T-helper 1 cell treated with Interleukin-12 subunit alpha and Interleukin-12 subunit beta and Interleukin-4 antibody, amounts not matched to agents 30 μg/mL and 1 μg/mL, for 36 hours (primary cell): ENCODE measurements around the gene ARL6IP4.

Experiments used
- H3K27ac Mint-ChIP-seq: one replicate; pipeline ENCODE4 v1.8.0; 2021; ENCODE audit warnings: mild to moderate bottlenecking, mixed read lengths
- H3K27me3 Mint-ChIP-seq: one replicate; pipeline ENCODE4 v1.8.0; 2021; ENCODE audit warnings: low read depth, mixed read lengths
- H3K36me3 Mint-ChIP-seq: one replicate; pipeline ENCODE4 v1.8.0; 2021; ENCODE audit warnings: low read depth, mixed read lengths
- H3K4me1 Mint-ChIP-seq: one replicate; pipeline ENCODE4 v1.8.0; 2021; ENCODE audit warnings: low read depth, mixed read lengths
- H3K4me3 Mint-ChIP-seq: one replicate; pipeline ENCODE4 v1.8.0; 2021; ENCODE audit warnings: mild to moderate bottlenecking, moderate library complexity, mixed read lengths
- H3K9me3 Mint-ChIP-seq: one replicate; pipeline ENCODE4 v1.8.0; 2021; ENCODE audit warnings: mixed read lengths

ARL6IP4 gene

DNA sequence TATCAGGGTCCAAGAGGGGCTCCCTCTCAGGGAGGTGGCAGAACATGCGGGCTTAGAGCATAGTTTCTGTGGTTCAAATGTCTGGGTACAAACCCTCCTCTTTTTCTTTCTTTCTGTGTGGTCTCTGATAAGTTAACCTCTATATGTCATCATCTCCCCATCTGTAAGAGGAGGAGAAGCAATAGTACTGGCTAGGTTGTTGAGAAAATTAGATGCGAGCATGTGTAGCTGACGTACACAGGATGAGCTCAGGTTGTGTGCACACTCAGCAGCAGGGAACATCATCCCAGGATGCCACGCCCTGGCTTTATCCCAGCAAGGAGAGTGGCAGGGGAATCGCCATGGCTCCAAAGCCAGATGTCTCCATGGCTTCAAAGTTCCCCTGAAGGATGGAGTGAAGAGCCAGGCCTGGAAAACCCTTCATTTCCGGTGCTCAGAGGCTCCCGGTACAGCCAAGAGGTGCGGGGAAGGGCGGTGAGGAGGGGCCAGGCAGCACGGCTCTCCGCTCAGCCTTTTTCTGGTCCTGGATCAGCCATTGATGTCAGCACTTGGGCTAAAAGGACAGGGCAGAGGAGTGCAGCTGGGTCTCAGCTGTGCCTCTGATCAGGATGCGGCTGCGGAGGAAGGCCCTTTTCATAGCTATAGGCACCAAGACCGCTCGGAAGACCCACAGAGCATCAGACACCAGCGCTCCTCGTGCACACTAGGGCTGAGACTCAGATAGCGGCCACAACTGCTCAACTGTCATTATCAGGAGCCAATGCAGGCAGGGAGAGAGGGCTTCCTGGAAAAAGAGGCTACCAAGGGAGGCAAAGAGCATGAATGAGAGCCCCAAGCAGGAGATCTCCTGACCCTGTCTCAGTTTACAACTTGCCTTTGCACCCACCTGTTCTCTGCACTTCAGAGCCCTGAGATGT lies 41.5 kb downstream of the ARL6IP4 start:
- Mint-ChIP-seq H3K9me3 (no peaks in the 10 kb centered on the region), H3K27me3 (no peaks in the 10 kb centered on the region), H3K27ac (no peak overlapping the region), H3K36me3 (no peaks in the 10 kb centered on the region), H3K4me3 (no peak overlapping the region), H3K4me1 (peaks cover 13% of the 10 kb centered on the region)

DNA sequence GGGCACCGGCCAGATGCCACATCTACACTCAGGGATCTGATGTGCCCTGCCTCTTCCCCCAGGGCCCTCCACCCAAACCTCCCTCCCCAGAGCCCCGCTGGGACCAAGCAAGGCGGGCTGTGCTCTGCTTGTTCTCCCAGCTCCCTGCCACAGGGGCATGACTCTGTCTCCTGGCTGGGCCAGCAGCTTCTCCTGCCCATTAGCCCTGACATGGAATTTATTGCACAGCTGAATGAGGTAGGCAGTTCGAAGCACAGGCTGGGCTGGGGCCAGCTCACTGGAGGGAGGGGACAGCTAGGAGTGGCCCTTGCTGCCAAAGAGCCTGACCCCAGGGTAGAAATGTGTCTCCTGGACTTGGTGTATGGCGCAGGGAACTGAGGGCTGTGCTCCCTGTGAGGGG lies 42.4 kb downstream of the ARL6IP4 start:
- Mint-ChIP-seq H3K4me1 (peaks cover 15% of the 10 kb centered on the region), H3K9me3 (no peaks in the 10 kb centered on the region), H3K4me3 (no peak overlapping the region), H3K27ac (no peak overlapping the region), H3K27me3 (no peaks in the 10 kb centered on the region), H3K36me3 (peaks cover 2% of the 10 kb centered on the region)

DNA sequence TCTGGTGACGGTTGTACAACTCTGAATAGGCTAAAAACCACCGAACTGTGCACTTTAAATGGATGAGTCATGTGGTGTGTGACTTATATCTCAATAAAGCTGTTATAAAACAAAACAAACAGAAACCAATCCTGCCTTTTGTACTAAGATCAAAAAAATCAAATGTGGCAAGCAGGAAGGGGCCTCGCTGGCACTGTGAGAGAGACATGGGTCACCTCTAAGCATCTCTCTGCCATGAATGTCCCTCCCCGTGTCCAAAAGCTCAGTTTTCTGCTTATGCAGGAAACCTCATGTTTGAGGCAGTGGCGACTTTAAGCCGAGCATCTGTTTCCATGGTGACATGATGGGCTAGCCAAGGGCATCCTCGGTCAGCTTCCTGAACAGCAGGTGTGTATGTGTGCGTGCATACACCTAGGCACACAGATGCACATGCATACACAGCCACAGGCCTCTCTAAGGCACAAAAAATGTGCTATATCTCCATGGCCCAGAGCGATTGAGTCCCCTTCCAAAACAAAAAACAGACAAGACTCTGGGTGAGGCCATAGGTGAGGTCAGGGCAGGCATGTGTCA lies 44.4 kb downstream of the ARL6IP4 start:
- Mint-ChIP-seq H3K4me1 (peaks cover 9% of the 10 kb centered on the region), H3K36me3 (peaks cover 2% of the 10 kb centered on the region), H3K27me3 (no peaks in the 10 kb centered on the region), H3K27ac (peak overlapping the region; percentile 24), H3K9me3 (no peaks in the 10 kb centered on the region), H3K4me3 (no peak overlapping the region)

DNA sequence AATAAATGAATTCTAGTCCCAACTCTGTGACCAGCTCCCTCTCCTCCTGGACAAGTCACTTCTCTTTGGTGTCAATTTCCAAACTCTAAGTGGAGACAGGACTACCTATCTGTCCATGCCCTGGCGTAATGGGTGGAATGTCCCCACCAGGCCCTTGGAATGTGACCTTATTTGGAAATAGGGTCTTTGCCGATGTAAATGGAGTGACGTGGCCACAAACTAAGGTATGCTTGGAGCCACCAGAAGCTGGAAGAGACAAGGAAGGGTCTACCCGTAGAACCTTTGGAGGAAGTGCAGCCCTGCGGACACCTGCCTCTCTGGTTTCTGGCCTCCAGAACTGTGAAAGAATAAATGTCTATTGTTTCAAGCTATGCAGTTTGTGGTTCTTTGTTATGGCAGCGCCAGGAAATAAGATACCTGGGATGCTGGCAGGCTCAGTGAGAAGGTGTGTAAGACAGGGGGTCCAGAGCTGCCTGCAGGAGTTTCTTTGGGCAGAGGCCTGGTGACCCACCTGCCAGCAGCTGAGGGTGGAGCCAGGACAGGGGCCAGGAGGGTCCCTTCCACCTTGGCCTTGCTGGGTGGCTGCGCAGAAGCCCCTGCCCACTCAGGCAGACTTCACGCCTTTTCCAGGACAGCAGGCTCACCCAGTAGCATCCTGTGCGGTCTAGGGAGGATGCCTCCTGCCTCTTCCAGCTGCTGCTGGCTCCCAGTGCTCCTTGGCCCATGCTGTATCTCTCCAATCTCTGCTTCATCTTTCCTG lies 45.8 kb downstream of the ARL6IP4 start:
- Mint-ChIP-seq H3K9me3 (no peaks in the 10 kb centered on the region), H3K27me3 (no peaks in the 10 kb centered on the region), H3K4me1 (peaks cover 9% of the 10 kb centered on the region), H3K36me3 (peaks cover 2% of the 10 kb centered on the region), H3K4me3 (no peak overlapping the region), H3K27ac (peak overlapping the region; percentile 41)

DNA sequence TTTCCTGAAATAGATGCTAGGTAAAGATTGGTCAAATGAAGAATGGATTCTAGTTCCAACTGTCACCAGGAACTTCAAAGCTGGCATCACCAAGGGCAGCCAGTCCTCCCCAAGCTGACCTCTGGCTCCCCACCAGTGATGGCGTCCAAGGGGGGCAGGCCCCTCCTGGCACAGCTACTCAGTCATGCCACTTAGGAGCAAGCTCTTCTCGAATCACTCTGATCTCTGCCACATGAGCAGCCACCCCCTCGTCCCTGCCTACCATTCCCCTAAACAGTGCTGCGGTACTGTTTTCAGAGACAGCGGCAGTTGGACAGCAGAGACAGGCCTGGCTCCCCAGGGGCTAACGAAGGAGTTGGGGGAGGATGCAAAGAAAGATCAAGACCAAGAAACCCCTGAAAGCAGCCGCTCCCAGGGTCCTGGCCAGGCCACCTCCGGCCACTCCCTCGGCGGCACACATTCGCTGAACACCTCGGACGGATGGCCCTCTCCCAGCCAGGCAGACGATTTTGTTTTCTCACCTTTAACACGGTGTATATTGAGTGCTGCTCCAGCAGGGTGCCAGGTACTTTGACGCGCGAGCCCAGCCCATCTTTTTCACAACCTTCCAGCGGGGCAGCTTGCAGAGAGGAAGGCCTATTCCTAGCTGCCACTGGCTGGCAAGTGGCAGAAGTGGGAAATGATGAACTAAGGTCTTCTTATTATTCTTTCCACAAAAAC lies 47.4 kb downstream of the ARL6IP4 start:
- H3K27me3 Mint-ChIP-seq = no peaks in the 10 kb centered on the region
- peaks cover 9% of the 10 kb centered on the region for H3K4me1 Mint-ChIP-seq
- no peak overlapping the region for H3K27ac Mint-ChIP-seq
- H3K36me3 Mint-ChIP-seq = peaks cover 5% of the 10 kb centered on the region
- no peaks in the 10 kb centered on the region for H3K9me3 Mint-ChIP-seq
- H3K4me3 Mint-ChIP-seq = no peak overlapping the region

DNA sequence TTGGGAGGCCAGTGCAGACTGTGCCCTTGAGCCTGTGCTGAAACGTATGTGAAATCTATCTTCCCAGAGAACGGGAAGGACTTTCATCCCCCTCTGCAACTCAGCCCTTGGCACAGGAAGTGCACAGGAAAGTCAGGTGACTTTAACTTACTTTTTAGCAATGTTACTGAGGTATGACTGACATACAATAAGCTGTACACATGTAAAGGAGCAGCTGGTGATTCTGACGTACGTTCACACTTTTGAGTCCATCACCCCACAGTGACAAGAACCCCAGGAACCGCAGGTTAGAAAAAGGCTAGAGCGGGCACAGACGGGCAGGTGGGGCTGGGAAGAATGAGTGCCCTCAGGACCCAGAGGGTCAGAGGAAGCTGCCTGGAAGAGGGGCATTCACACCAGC lies 48.0 kb downstream of the ARL6IP4 start:
- H3K27ac Mint-ChIP-seq = no peak overlapping the region
- H3K4me3 Mint-ChIP-seq = no peak overlapping the region
- H3K27me3 Mint-ChIP-seq = no peaks in the 10 kb centered on the region
- H3K4me1 Mint-ChIP-seq = peaks cover 11% of the 10 kb centered on the region
- peaks cover 7% of the 10 kb centered on the region for H3K36me3 Mint-ChIP-seq
- H3K9me3 Mint-ChIP-seq = no peaks in the 10 kb centered on the region

- no peaks in the 10 kb centered on the region for H3K9me3 Mint-ChIP-seq
- H3K4me1 Mint-ChIP-seq = peaks cover 19% of the 10 kb centered on the region
- no peaks in the 10 kb centered on the region for H3K27me3 Mint-ChIP-seq
- peaks cover 11% of the 10 kb centered on the region for H3K36me3 Mint-ChIP-seq
- no peak overlapping the region for H3K27ac Mint-ChIP-seq
- no peak overlapping the region for H3K4me3 Mint-ChIP-seq
Measured at GRCh38 chr12:123029550-123029949, 49.1 kb downstream of the ARL6IP4 start.

DNA sequence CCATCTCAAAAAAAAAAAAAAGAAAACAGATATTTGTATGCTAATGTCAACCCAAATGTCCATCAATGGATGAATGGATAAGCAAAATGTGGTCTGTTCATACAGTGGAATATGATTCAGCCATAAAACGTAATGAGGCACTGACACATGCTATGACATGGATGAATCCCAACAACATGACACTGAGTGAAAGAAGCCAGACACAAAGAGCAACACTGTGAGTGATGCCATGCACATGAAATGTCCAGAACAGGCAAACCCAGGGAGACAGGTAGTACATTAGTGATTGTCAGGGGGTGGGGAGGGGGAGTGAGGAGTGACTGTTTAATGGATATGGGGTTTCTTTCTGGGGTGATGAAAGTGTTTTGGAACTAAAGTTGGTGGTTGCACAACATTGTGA lies 50.2 kb downstream of the ARL6IP4 start:
- Mint-ChIP-seq H3K27me3 (no peaks in the 10 kb centered on the region), H3K36me3 (peaks cover 11% of the 10 kb centered on the region), H3K4me1 (peaks cover 12% of the 10 kb centered on the region), H3K9me3 (no peaks in the 10 kb centered on the region), H3K4me3 (no peak overlapping the region), H3K27ac (no peak overlapping the region)

DNA sequence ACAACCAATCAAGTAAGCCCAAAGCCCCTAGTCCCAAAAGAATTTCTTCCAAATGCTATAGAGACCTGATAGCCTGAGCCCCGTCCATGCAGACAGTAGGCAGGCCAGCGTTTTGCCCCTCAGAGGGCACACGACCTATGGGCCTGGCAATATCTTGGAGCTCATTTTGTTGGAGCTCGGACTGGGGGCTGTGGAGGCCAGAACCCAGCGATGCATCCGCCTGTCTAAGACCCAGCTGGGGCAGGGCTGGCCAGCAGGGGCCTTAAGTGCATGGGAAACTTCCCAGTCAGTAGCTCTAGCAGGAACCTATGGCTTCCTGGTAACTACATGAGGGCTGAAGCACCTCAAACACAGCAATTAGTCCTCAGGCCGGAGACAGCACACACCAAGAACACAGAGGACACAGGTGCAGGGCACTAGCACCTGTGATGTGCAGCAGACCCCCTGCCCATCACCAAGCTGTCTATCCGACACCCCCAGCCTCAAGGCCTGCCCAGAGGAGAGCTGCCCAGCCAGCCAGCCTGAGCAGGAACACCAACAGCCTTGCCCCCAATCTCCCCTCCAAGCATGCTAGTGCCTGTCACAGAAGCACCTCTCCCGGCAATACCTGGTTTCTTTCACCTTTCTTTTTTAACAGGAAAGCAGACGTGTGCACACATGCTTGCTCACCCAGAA lies 50.8 kb downstream of the ARL6IP4 start:
- Mint-ChIP-seq H3K4me3 (no peak overlapping the region), H3K27ac (no peak overlapping the region), H3K4me1 (peaks cover 12% of the 10 kb centered on the region), H3K9me3 (no peaks in the 10 kb centered on the region), H3K27me3 (no peaks in the 10 kb centered on the region), H3K36me3 (peaks cover 11% of the 10 kb centered on the region)
